Measurements from ENCODE around the gene CES2.
"Not testable (repeated sequence)": the region's sequence is repeated elsewhere in the genome, so short reads cannot be mapped to it uniquely, and the experiment has no call there.

The CES2 gene

GRCh38 chr16:66958857-66959703 lies 23.8 kb downstream of the CES2 start:
- DNase-seq = no peak

DNA sequence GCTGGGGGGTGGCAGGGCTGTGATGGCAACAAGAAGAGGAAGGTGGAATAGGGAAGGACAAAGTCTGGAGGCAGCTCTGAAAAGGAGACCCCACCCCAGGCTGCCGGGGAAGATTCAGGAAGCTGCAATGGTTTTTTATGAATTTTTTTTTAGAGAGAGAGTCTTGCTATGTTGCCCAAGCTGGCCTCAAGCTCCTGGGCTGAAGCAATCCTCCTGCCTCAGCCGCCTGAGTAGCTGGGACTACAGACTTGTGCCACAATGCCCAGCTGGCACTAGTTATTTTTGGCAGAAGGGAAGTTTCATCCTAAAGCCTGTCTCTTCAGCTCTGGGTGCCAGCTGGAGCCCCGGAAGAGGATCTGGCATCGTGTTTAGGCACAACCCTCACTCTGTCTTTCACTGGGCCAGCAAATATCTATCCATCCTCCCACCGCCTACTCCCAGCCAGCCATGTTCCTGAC lies 24.4 kb downstream of the CES2 start:
- DNase-seq = no peak

DNA sequence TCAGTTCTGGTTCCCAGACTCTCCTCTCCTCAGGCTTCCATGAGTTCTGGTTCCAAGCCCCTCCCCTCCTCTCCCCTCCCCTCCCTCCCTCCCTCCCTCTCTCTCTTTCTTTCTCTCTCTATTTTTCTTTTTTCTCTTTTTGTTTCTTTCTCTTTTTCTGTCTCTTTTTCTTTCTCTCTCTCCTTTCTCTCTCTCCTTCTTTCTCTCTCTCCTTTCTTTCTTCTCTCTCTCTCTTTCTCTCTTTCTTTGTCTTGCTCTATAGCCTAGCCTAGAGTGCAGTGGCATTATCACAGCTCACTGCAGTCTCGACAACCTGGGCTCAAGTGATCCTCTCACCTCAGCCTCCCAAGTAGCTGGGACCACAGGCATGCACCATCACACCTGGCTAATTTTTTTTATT lies 25.0 kb downstream of the CES2 start:
- no peak for DNase-seq

GRCh38 chr16:66961065-66961744 lies 25.9 kb downstream of the CES2 start, which contains the start of gene CES3:
TSS of gene CES3 (plus strand) at chr16:66961266. CDS start at chr16:66961308, 42 bp downstream.
- peak; percentile 5 to 46 for DNase-seq

GRCh38 chr16:66961914-66962313 lies 26.6 kb downstream of the CES2 start:
- no peak for DNase-seq

DNA sequence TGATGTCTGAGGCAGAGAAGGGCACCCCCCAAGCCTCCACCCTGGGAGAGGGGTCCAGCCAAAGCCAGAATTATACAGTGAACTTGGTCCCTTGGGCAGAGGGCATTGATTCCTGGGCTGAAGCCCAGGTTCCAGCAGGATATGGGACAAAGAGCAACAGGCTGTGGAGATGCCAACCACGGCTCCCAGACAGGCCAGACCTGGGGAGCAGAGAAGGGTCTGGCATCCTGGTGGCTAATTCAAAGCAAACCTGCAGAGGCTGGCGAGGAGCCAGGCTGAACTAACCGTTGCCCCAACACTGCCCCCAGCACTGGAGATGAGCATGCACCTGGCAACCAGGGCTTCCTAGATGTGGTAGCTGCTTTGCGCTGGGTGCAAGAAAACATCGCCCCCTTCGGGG lies 28.7 kb downstream of the CES2 start:
- no peak for DNase-seq

- no peak for DNase-seq
Measured at GRCh38 chr16:66968847-66969246, 33.5 kb downstream of the CES2 start.

- no peak for DNase-seq
Measured at GRCh38 chr16:66970775-66971720, 35.7 kb downstream of the CES2 start.

DNA sequence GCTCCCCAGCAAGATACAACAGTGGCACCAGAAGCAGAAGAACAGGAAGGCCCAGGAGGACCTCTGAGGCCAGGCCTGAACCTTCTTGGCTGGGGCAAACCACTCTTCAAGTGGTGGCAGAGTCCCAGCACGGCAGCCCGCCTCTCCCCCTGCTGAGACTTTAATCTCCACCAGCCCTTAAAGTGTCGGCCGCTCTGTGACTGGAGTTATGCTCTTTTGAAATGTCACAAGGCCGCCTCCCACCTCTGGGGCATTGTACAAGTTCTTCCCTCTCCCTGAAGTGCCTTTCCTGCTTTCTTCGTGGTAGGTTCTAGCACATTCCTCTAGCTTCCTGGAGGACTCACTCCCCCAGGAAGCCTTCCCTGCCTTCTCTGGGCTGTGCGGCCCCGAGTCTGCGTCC lies 37.7 kb downstream of the CES2 start:
- DNase-seq = no peak

DNA sequence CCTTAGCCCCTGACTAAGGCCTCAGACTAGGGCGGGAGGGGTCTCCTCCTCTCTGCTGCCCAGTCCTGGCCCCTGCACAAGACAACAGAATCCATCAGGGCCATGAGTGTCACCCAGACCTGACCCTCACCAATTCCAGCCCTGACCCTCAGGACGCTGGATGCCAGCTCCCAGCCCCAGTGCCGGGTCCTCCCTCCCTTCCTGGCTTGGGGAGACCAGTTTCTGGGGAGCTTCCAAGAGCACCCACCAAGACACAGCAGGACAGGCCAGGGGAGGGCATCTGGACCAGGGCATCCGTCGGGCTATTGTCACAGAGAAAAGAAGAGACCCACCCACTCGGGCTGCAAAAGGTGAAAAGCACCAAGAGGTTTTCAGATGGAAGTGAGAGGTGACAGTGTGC lies 38.4 kb downstream of the CES2 start:
- DNase-seq = no peak

- DNase-seq = not testable (repeated sequence)
Measured at GRCh38 chr16:66974156-66974931, 39.0 kb downstream of the CES2 start.

- not testable (repeated sequence) for DNase-seq
Measured at GRCh38 chr16:66974932-66975246, 39.6 kb downstream of the CES2 start.

- no peak for DNase-seq
Measured at GRCh38 chr16:66975302-66975893, 40.1 kb downstream of the CES2 start.

GRCh38 chr16:66976746-66977145 lies 41.4 kb downstream of the CES2 start:
- DNase-seq = no peak

- peak; percentile 65 to 90 for DNase-seq
Measured at GRCh38 chr16:66977341-66978113, 42.2 kb downstream of the CES2 start.

- DNase-seq = no peak
Measured at GRCh38 chr16:66979011-66979717, 43.8 kb downstream of the CES2 start.

- DNase-seq = no peak
Measured at GRCh38 chr16:66983033-66983432, 47.7 kb downstream of the CES2 start.

GRCh38 chr16:66984892-66985311 lies 49.6 kb downstream of the CES2 start:
- DNase-seq = no peak

DNA sequence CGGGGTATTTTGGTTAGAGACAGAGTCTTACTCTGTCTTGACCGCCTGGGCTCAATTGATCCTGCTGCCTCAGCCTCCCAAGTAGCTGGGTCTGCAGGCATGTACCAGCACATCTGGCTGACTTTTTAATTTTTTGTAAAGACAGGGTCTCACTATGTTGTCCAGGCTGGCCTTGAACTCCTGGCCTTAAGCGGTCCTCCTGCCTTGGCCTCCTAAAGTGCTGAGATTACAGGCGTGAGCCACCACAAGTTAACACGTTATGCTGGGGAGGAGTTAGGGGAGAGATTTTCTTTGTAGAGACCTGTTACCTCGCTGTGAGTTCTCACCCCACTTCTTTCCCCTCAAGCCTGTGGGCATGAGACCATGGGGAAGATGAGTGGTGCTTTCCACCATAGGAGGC lies 51.2 kb downstream of the CES2 start:
- DNase-seq = no peak

DNA sequence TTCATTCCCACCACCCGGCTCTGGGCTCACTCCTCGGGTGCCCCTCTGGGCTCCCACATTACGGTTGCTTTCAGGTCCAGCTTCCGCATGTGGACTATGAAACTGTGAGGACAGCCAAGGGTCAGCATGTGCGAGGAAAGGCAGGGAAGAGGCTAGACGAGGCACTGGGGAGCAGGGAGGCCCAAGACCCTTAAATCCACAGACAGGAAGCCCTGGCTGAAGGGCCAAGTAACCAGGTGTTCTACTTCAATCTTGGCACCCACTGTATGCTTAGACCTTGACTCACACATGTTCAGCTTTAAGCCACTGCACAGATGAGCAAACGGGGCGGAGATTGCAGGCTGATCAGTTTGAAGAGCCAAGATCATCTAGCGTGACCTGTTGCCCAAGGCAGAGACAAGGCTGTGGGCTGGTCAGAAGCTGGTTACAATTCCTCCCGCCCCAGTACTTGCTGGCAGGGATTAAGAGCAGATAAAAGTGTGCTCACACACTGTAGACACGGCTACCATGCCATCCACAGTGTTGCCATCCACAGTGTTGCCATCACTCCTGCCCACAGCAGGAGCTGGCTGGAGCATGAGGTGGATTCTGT lies 53.0 kb downstream of the CES2 start, which contains the start of gene CES4A:
Gene CES4A, plus strand, starts transcription at position 393 of the 592 bp plus-strand sequence. Its CDS starts 184 bp downstream, at position 577.
- no peak for DNase-seq

All from bone marrow (tissue), 2 donors.